ENCODE measurements around the gene HSD17B1. TPM values are rescaled to one million over a fixed set of nuclear protein-coding genes. Genes with fewer than 3 reads are reported as not detected.

Gene HSD17B1
- total RNA-seq, 1 experiment from 2014 or later, result 1.0 TPM

DNA sequence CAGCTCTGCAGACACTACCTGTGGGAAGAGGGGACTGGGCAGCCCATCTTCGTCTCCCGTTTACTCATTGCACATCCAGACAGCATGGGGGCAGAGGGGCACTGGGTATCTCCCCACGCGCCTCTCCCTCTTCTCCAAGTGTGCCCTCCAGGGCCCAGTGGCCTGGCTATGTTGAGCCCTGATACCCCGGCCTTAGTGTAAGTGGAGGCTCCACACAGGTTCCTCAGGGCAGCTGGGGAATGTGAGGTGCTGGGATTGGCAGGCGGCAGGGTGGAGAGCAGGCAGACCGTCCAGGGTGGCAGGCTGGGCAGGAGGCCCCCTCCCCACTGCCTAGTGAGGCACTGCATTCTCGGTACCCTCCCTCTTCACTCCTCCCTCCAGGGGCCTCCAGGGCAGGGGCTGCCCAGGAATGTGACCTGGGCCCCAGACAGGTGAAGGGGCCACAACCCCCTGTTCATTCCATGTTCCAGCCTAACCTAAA lies 29.9 kb upstream of the HSD17B1 start:
- TF ChIP-seq, protein P1, sequence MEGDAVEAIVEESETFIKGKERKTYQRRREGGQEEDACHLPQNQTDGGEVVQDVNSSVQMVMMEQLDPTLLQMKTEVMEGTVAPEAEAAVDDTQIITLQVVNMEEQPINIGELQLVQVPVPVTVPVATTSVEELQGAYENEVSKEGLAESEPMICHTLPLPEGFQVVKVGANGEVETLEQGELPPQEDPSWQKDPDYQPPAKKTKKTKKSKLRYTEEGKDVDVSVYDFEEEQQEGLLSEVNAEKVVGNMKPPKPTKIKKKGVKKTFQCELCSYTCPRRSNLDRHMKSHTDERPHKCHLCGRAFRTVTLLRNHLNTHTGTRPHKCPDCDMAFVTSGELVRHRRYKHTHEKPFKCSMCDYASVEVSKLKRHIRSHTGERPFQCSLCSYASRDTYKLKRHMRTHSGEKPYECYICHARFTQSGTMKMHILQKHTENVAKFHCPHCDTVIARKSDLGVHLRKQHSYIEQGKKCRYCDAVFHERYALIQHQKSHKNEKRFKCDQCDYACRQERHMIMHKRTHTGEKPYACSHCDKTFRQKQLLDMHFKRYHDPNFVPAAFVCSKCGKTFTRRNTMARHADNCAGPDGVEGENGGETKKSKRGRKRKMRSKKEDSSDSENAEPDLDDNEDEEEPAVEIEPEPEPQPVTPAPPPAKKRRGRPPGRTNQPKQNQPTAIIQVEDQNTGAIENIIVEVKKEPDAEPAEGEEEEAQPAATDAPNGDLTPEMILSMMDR (IDR thresholded peaks at IDR 0.05; ENCODE audit: unreplicated experiment), result no peak
- Mint-ChIP-seq H3K36me3 (ENCODE audit: insufficient read depth, unreplicated experiment) (peaks cover 64% of the 10 kb centered on the region), H3K9me3 (ENCODE audit: low read depth, unreplicated experiment) (no peaks in the 10 kb centered on the region), H3K4me1 (ENCODE audit: low read depth, unreplicated experiment) (peaks cover 61% of the 10 kb centered on the region), H3K27ac (ENCODE audit: unreplicated experiment) (peak overlapping the region; percentile 34), H3K27me3 (ENCODE audit: unreplicated experiment) (no peaks in the 10 kb centered on the region), H3K4me3 (ENCODE audit: low read depth, unreplicated experiment) (no peak overlapping the region)
- BruUV-seq (replicated peaks), result no TSS peak
- no peak for DNase-seq
- intact Hi-C loops (cut with micrococcal nuclease; ENCODE audit: unreplicated experiment), result no loop called here
- CTCF ChIA-PET, result no interaction called here

- peak overlapping the region; percentile 53 for H3K27ac Mint-ChIP-seq (ENCODE audit: unreplicated experiment)
- no peaks in the 10 kb centered on the region for H3K27me3 Mint-ChIP-seq (ENCODE audit: unreplicated experiment)
- intact Hi-C loops (cut with micrococcal nuclease; ENCODE audit: unreplicated experiment), result no loop called here
- DNase-seq, result no peak
- H3K9me3 Mint-ChIP-seq (ENCODE audit: low read depth, unreplicated experiment), result no peaks in the 10 kb centered on the region
- peaks cover 41% of the 10 kb centered on the region for H3K4me1 Mint-ChIP-seq (ENCODE audit: low read depth, unreplicated experiment)
- CTCF ChIA-PET, result interaction anchor here (0.5 kb wide), 1 partner anchor 1518 kb away, joined by 5 read pairs; no protein-coding TSS in a partner anchor
- TF ChIP-seq, protein P1 (IDR thresholded peaks at IDR 0.05; ENCODE audit: unreplicated experiment), result no peak
- peaks cover 40% of the 10 kb centered on the region for H3K36me3 Mint-ChIP-seq (ENCODE audit: insufficient read depth, unreplicated experiment)
- BruUV-seq (replicated peaks), result no TSS peak
- no peak overlapping the region for H3K4me3 Mint-ChIP-seq (ENCODE audit: low read depth, unreplicated experiment)
Measured at GRCh38 chr17:42525221-42525620, 27.5 kb upstream of the HSD17B1 start.

GRCh38 chr17:42526031-42526444 lies 26.7 kb upstream of the HSD17B1 start:
- H3K36me3 Mint-ChIP-seq (ENCODE audit: insufficient read depth, unreplicated experiment), result peaks cover 34% of the 10 kb centered on the region
- peaks cover 41% of the 10 kb centered on the region for H3K4me1 Mint-ChIP-seq (ENCODE audit: low read depth, unreplicated experiment)
- DNase-seq, result no peak
- no peaks in the 10 kb centered on the region for H3K27me3 Mint-ChIP-seq (ENCODE audit: unreplicated experiment)
- CTCF ChIA-PET, result interaction anchor here (2.3 kb wide), 1 partner anchor 8 kb away, joined by 65 read pairs; no protein-coding TSS in a partner anchor
- no peaks in the 10 kb centered on the region for H3K9me3 Mint-ChIP-seq (ENCODE audit: low read depth, unreplicated experiment)
- H3K27ac Mint-ChIP-seq (ENCODE audit: unreplicated experiment), result no peak overlapping the region
- no TSS peak for BruUV-seq (replicated peaks)
- TF ChIP-seq, protein P1 (IDR thresholded peaks at IDR 0.05; ENCODE audit: unreplicated experiment), result no peak
- H3K4me3 Mint-ChIP-seq (ENCODE audit: low read depth, unreplicated experiment), result no peak overlapping the region
- intact Hi-C loops (cut with micrococcal nuclease; ENCODE audit: unreplicated experiment), result no loop called here

GRCh38 chr17:42527932-42528331 lies 24.8 kb upstream of the HSD17B1 start:
- peaks cover 39% of the 10 kb centered on the region for H3K4me1 Mint-ChIP-seq (ENCODE audit: low read depth, unreplicated experiment)
- H3K9me3 Mint-ChIP-seq (ENCODE audit: low read depth, unreplicated experiment), result no peaks in the 10 kb centered on the region
- TF ChIP-seq, protein P1 (IDR thresholded peaks at IDR 0.05; ENCODE audit: unreplicated experiment), result no peak
- intact Hi-C loops (cut with micrococcal nuclease; ENCODE audit: unreplicated experiment), result no loop called here
- no peaks in the 10 kb centered on the region for H3K27me3 Mint-ChIP-seq (ENCODE audit: unreplicated experiment)
- H3K4me3 Mint-ChIP-seq (ENCODE audit: low read depth, unreplicated experiment), result no peak overlapping the region
- H3K27ac Mint-ChIP-seq (ENCODE audit: unreplicated experiment), result no peak overlapping the region
- CTCF ChIA-PET, result interaction anchor here (0.5 to 2.3 kb wide), 20 partner anchors 8 to 247 kb away, joined by 3 to 65 read pairs (median 6); partner anchors contain the start of genes CAVIN1, NAGLU and STAT3
- DNase-seq, result no peak
- peaks cover 23% of the 10 kb centered on the region for H3K36me3 Mint-ChIP-seq (ENCODE audit: insufficient read depth, unreplicated experiment)
- BruUV-seq (replicated peaks), result no TSS peak
